Liver (tissue), 9 donors: ENCODE measurements around the gene NTM. TPM values are rescaled to one million over a fixed set of nuclear protein-coding genes. Genes with fewer than 3 reads are reported as not detected.

ENCODE experiments used
- DNase-seq: peaks from one replicate; pipeline ENCODE4 v3.0.0-alpha.2; 2017; ENCODE audit warnings: low spot score
- H3K27ac ChIP-seq, 2 donors: one replicate each; pipeline ENCODE4 v1.7.0; 2013; ENCODE audit warnings: inconsistent platforms in 2 of 2, low read length in 2 of 2, control low read depth in 1 of 2, low read depth in 1 of 2, mild to moderate bottlenecking in 1 of 2
- H3K27me3 ChIP-seq, 4 donors: one replicate each; pipeline versions ENCODE4 v1.6.1 to v1.7.0; 2013; ENCODE audit warnings: low read length in 3 of 4, inconsistent platforms in 1 of 4, mild to moderate bottlenecking in 1 of 4, moderate library complexity in 1 of 4; ENCODE audit not compliant: control insufficient read depth in 4 of 4, insufficient read depth in 4 of 4
- H3K36me3 ChIP-seq, 4 donors: one replicate each; pipeline versions ENCODE4 v1.6.1 to v1.7.0; 2013; ENCODE audit warnings: low read length in 3 of 4, mild to moderate bottlenecking in 3 of 4, low read depth in 1 of 4, moderate library complexity in 1 of 4; ENCODE audit not compliant: control insufficient read depth in 4 of 4, insufficient read depth in 3 of 4
- H3K4me1 ChIP-seq, 4 donors: one replicate each; pipeline versions ENCODE4 v1.6.1 to v1.7.0; 2013; ENCODE audit warnings: low read length in 3 of 4, mild to moderate bottlenecking in 3 of 4, moderate library complexity in 1 of 4; ENCODE audit not compliant: control insufficient read depth in 4 of 4, insufficient read depth in 4 of 4
- H3K4me3 ChIP-seq, 3 donors: one replicate each; pipeline versions ENCODE4 v1.6.1 to v1.7.0; 2013; ENCODE audit warnings: low read length in 3 of 3, control low read depth in 1 of 3, low read depth in 1 of 3, mild to moderate bottlenecking in 1 of 3
- H3K9ac ChIP-seq, 2 donors: one replicate each; pipeline ENCODE4 v1.7.0; 2013; ENCODE audit warnings: low read length in 2 of 2, mild to moderate bottlenecking in 2 of 2, moderate library complexity in 2 of 2, control low read depth in 1 of 2, low read depth in 1 of 2
- H3K9me3 ChIP-seq, 4 donors: one replicate each; pipeline versions ENCODE4 v1.6.1 to v1.7.0; 2013; ENCODE audit warnings: low read length in 3 of 4; ENCODE audit not compliant: control insufficient read depth in 4 of 4
- ATF3 ChIP-seq: IDR thresholded peaks from 2 replicates; pipeline ENCODE4 v1.6.1; 2016; ENCODE audit warnings: antibody characterized with exemption
- CTCF ChIP-seq: fragments of 150-350 bp; IDR thresholded peaks from 2 replicates; pipeline ENCODE4 v1.5.1; 2017; ENCODE audit warnings: improper control_type of control experiment, low read depth, low read length; ENCODE audit not compliant: missing input control
- FOXA1 ChIP-seq: IDR thresholded peaks from 2 replicates; pipeline ENCODE4 v1.6.1; 2016; ENCODE audit warnings: antibody characterized with exemption
- FOXA2 ChIP-seq: IDR thresholded peaks from 2 replicates; pipeline ENCODE4 v1.6.1; 2016; ENCODE audit warnings: antibody characterized with exemption
- GABPA ChIP-seq, 2 donors: IDR thresholded peaks in 1 of 2; conservative IDR thresholded peaks in 1 of 2; 2 replicates each; pipeline ENCODE4 v1.6.1; 2016; ENCODE audit warnings: antibody characterized with exemption in 2 of 2, mild to moderate bottlenecking in 1 of 2, moderate library complexity in 1 of 2
- HNF4G ChIP-seq: IDR thresholded peaks from 2 replicates; pipeline ENCODE4 v1.6.1; 2016; ENCODE audit warnings: antibody characterized with exemption
- NR2F2 ChIP-seq: IDR thresholded peaks from 2 replicates; pipeline ENCODE4 v1.6.1; 2016; ENCODE audit warnings: antibody characterized with exemption
- RAD21 ChIP-seq, 2 donors: IDR thresholded peaks; 2 replicates each; pipeline ENCODE4 v1.6.1; 2016; ENCODE audit warnings: antibody characterized with exemption in 2 of 2, mild to moderate bottlenecking in 2 of 2
- REST ChIP-seq: IDR thresholded peaks from 2 replicates; pipeline ENCODE4 v1.6.1; 2016; ENCODE audit warnings: antibody characterized with exemption, mild to moderate bottlenecking
- TAF1 ChIP-seq: conservative IDR thresholded peaks from 2 replicates; pipeline ENCODE4 v1.6.1; 2016; ENCODE audit warnings: antibody characterized with exemption, mild to moderate bottlenecking
- YY1 ChIP-seq: IDR thresholded peaks from 2 replicates; pipeline ENCODE4 v1.6.1; 2016; ENCODE audit warnings: antibody characterized with exemption, mild to moderate bottlenecking
- ZBTB33 ChIP-seq: IDR thresholded peaks from 2 replicates; pipeline ENCODE4 v1.6.1; 2016; ENCODE audit warnings: antibody characterized with exemption
- WGBS: extraction: QIAGEN DNeasy Blood & Tissue Kit; methylation state at CpG from one replicate; pipeline ENCODE4 v1.1.7; 2013; 5-methylcytosine and 5-hydroxymethylcytosine counted together
- polyA plus RNA-seq, 2 donors: library from polyadenylated mRNA; stranded (reverse) in 1 of 2; unstranded in 1 of 2; fragments of 200-250 nt in 1 of 2; fragments of >200 nt in 1 of 2; fragmentation: Nextera tagmentation in 1 of 2; extraction: Ambion mirVana in 1 of 2; gene quantifications; one replicate each; pipeline versions ENCODE4 v1.2.1 to v1.2.3, GENCODE V29; 2013 to 2015
- total RNA-seq, 2 donors: library from RNA; depleted of rRNA; stranded (reverse); fragments of >200 nt; gene quantifications; one replicate each; pipeline ENCODE4 v1.2.3, GENCODE V29; 2014
- donor health status: healthy.
- donor health status: healthy.
- donor health status: healthy.
- donor health status: healthy.
- donor health status: healthy.

Gene NTM
- total and polyA plus RNA-seq, 4 donors, result 0.08 to 1.1 (median 0.08) TPM; not detected in 1

- WGBS, result 93% methylated on average over 9 of the region's 9 CpGs
- DNase-seq, result no peak
- Histone ChIP-seq H3K36me3 (no peaks in the 10 kb centered on the region), H3K4me1 (peaks cover 0 to 6% (median 5%) of the 10 kb centered on the region in 4 donors), H3K4me3 (no peak overlapping the region), H3K27ac (no peak overlapping the region), H3K27me3 (peaks cover 0 to 7% (median 3%) of the 10 kb centered on the region in 4 donors), H3K9ac (no peak overlapping the region), H3K9me3 (no peaks in the 10 kb centered on the region)
- TF ChIP-seq GABPA (IDR thresholded peaks at IDR 0.05 in 1 of 2, conservative IDR thresholded peaks at IDR 0.05 in 1 of 2), result no peak
- no peak for TF ChIP-seq CTCF
Measured at GRCh38 chr11:131686836-131687235, 316.4 kb downstream of the NTM start.

- Histone ChIP-seq H3K36me3 (no peaks in the 10 kb centered on the region), H3K4me1 (peaks cover 0 to 6% (median 5%) of the 10 kb centered on the region in 4 donors), H3K4me3 (no peak overlapping the region), H3K27me3 (peaks cover 0 to 7% (median 3%) of the 10 kb centered on the region in 4 donors), H3K9ac (no peak overlapping the region), H3K27ac (no peak overlapping the region), H3K9me3 (no peaks in the 10 kb centered on the region)
- no peak for DNase-seq
- 82% methylated on average over 30 of the region's 30 CpGs for WGBS
- TF ChIP-seq FOXA1 (no peak), GABPA (IDR thresholded peaks at IDR 0.05 in 1 of 2, conservative IDR thresholded peaks at IDR 0.05 in 1 of 2) (no peak), YY1 (no peak), NR2F2 (no peak), FOXA2 (no peak), HNF4G (no peak)
Measured at GRCh38 chr11:131687291-131688047, 317.1 kb downstream of the NTM start.

GRCh38 chr11:131688048-131688693 is 317.8 kb downstream of the NTM start:
- Histone ChIP-seq H3K4me1 (peaks cover 0 to 6% (median 5%) of the 10 kb centered on the region in 4 donors), H3K36me3 (no peaks in the 10 kb centered on the region), H3K27ac (no peak overlapping the region), H3K9ac (no peak overlapping the region), H3K4me3 (no peak overlapping the region), H3K27me3 (peaks cover 0 to 2% (median under 1%) of the 10 kb centered on the region in 4 donors), H3K9me3 (no peaks in the 10 kb centered on the region)
- TF ChIP-seq YY1 (no peak), HNF4G (no peak), REST (no peak), CTCF (peak; percentile 62), ATF3 (no peak), TAF1 (no peak), ZBTB33 (no peak), RAD21 (IDR thresholded peaks at IDR 0.05) (peak; percentile 61 to 69)
- DNase-seq, result peak; percentile 57
- WGBS, result 18% methylated on average over 34 of the region's 34 CpGs
